WI38 (cell line): ENCODE measurements around the gene DNM3.

Experiments
- H3K4me3 ChIP-seq: 2 replicates; pipeline ENCODE4 v1.5.1; 2011; ENCODE audit warnings: low read depth, mild to moderate bottlenecking, control low read depth, low read length
- CTCF ChIP-seq: IDR thresholded peaks from 2 replicates; pipeline ENCODE4 v1.5.1; 2012; ENCODE audit warnings: low read depth, mild to moderate bottlenecking, control low read depth, low read length

DNM3 gene

GRCh38 chr1:172219966-172220365 lies 378.7 kb downstream of the DNM3 start:
- H3K4me3 ChIP-seq = no peak overlapping the region
- no peak for TF ChIP-seq CTCF

GRCh38 chr1:172220376-172220775 lies 379.1 kb downstream of the DNM3 start:
- TF ChIP-seq CTCF = no peak

GRCh38 chr1:172221436-172221835 lies 380.1 kb downstream of the DNM3 start:
- TF ChIP-seq CTCF = no peak
- no peak overlapping the region for H3K4me3 ChIP-seq

More at GRCh38 chr1:172220376-172220775, 379.1 kb downstream of the DNM3 start:
- H3K4me3 ChIP-seq = no peak overlapping the region

GRCh38 chr1:172224871-172225270 lies 383.6 kb downstream of the DNM3 start:
- H3K4me3 ChIP-seq = no peak overlapping the region
- TF ChIP-seq CTCF = no peak

GRCh38 chr1:172229942-172230341 lies 388.6 kb downstream of the DNM3 start:
- no peak overlapping the region for H3K4me3 ChIP-seq
- TF ChIP-seq CTCF = no peak

GRCh38 chr1:172230526-172230925 lies 389.2 kb downstream of the DNM3 start:
- TF ChIP-seq CTCF = no peak
- H3K4me3 ChIP-seq = no peak overlapping the region

GRCh38 chr1:172236958-172237357 lies 395.7 kb downstream of the DNM3 start:
- no peak overlapping the region for H3K4me3 ChIP-seq
- no peak for TF ChIP-seq CTCF
